K562 (cell line): ENCODE results near the gene NEXN. TPM values are rescaled to one million over a fixed set of nuclear protein-coding genes. Genes with fewer than 3 reads are reported as not detected.

Experiments
- CHD7 ChIP-seq: fragments of 200-600 bp; sonication (generic); IDR thresholded peaks from one replicate; pipeline ENCODE4 v1.6.1; 2012; ENCODE audit warnings: mild to moderate bottlenecking, low read depth, low read length, inconsistent platforms
- ZNF407 ChIP-seq: fragments of 450-650 bp; IDR thresholded peaks from 2 replicates; pipeline ENCODE4 v1.6.1; 2016; ENCODE audit warnings: low read depth
- polyA plus RNA-seq, 8 experiments: library from polyadenylated mRNA; depleted of rRNA in 4 of 8; stranded (reverse) in 5 of 8; unstranded in 3 of 8; fragments of >200 nt; fragmentation: Nextera tagmentation in 2 of 8; fragmentation: Illumina TruSeq in 1 of 8; extraction: Ambion mirVana in 2 of 8; extraction: Trizol in 1 of 8; gene quantifications; 2 replicates each; pipeline versions ENCODE4 v1.2.1 to v1.2.3, GENCODE V29; 2011 to 2014; ENCODE audit warnings: inconsistent platforms in 1 of 8, missing spikeins in 1 of 8
- total RNA-seq, 7 experiments: library from RNA; depleted of rRNA in 6 of 7; stranded (reverse); fragments of >200 nt in 6 of 7; fragmentation: Illumina TruSeq in 2 of 7; extraction: Trizol in 2 of 7; gene quantifications; 2 replicates each; pipeline versions ENCODE4 v1.2.1 to v1.2.3, GENCODE V29; 2011 to 2021; ENCODE audit warnings: low replicate concordance in 1 of 7

Gene NEXN
- total and polyA plus RNA-seq, 9 of the 15 experiments (the other 6 are each of a cell fraction or from before 2014, with no cell fraction given), result 0.18 to 1.8 (median 0.76) TPM

DNA sequence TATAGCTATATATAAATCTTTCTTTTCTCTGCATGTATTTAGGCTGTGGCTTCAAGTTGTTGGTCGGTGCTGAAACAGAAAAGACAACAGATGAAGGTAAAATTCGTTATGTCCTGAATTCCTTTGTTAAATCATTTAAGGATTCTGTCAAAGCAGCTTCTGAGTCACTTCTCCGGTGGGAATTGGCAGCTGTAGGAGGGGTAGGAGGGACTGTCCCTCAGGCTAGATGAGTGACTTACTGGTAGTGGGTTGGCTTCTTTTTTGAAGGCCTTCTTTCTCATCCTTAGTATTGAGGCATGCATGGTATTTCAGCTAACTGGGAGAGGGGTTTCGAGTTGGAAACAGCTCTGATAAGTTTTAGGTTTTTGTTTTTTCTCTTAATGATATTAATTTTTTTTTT, 22.1 kb upstream of the NEXN start (continued):
- TF ChIP-seq ZNF407, result no peak
- no peak for TF ChIP-seq CHD7
